COLO829 (cell line): Measurements from ENCODE around the gene RAB40C.
A peak's percentile ranks its signal among the peaks of the same experiment; 100 is the strongest.

Source experiments
- DNase-seq: peaks from one replicate; pipeline ENCODE4 v3.0.0; 2012; ENCODE audit warnings: low spot score

The RAB40C gene

DNA sequence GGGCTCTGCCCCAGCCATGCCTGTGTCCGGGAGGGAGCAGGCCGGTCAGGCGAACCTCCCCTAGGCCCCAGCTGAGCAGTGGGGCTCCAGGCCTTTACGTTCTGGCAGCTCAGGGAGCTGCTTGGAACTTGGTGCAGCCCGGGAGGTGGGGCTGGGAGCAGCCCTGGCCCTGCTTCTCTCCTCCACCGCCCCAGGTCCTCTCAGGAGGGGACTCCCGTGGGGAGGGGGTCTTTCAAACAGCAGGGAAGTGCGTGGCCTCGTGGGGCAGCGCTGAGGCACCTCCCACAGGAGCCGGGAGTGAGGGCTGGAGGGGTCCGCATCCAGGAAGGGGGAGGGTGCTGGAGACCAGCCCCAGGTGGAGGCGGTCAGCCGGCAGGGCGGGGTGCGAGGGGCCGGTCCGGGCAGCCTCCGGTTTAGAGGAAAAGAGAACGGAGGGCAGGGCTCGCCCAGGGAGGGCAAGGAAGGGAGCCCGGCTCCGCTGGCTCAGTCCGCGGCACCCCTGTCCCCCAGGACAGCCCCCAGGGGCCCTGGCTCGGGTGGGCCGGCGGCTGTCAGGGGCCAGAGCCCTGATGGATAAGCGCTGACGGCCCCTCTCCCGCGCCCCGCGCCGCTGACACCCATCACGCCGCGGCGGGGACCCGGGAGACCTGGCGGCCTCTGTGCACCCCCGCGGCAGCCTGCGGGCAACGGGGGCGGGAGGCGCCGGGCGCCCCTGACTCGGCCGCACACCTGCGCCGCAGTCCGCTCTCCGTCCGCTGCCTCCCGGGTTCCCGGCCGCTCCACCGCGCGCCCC is 30.3 kb upstream of the RAB40C start:
- no peak for DNase-seq

DNA sequence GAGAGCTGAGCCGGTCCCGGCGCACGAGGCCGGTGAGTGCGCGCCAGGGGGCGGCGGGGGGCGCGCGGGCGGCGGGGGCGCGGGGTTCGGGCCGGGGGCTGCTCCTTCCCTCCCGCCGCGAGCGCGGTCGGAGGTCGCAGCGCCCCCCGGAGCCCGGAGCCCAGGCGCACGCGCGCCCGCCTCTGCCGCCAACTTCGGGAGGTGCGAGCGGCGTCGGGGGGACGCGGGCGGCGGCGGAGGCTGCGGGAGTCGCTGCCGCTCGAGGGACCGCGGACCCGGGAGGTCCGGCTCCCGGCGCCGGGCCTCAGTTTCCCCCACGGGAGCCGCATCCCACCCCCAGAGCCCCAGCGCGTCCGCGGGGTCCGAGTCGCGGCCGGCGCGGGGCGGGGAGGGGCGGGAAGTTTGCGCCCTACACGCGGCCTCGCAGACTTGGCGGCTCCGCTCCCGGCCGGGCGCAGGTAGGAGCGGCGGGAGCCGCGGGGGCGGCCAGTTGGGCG is 29.6 kb upstream of the RAB40C start, which contains the start of gene PRR35:
Gene PRR35, plus strand, starts transcription at position 191 of the 497 bp plus-strand sequence. CDS start 2,901 bp downstream, outside the sequence.
- DNase-seq = no peak

DNA sequence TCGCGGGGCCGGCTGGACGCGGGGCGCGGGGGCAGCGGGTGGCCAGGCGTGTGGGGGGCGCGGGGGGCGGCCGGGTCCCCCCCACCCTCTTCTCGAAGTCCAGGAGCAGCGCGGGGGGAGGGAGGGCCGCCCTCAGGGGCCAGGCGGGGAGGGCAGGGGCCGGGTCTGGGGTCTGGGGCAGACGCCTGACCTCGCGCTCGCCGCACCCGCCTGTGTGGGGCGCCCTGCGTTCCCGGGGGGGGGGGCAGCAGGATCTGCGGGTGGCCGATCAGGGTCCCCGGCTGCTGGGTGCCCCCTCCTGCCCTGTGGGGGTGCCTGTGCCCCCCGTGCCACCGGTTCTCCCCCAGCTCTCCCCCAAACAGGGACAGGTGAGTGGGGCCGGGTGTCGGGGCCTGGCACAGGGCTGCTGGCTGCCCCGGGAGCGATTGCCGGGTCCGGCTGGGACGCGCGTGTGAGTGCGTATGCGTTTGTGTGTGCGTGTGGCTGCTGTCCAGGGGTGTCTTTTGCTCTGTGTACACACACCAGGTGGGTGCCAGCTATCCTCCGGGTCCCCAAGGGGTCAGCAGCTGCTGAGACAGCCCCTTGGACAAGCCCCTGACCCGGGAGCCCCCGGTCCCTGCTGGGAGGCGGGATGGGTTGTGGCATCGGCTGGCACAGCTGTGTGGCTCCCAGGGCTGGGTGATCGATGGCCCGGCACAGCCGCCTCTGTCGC is 29.0 kb upstream of the RAB40C start:
- DNase-seq = no peak

DNA sequence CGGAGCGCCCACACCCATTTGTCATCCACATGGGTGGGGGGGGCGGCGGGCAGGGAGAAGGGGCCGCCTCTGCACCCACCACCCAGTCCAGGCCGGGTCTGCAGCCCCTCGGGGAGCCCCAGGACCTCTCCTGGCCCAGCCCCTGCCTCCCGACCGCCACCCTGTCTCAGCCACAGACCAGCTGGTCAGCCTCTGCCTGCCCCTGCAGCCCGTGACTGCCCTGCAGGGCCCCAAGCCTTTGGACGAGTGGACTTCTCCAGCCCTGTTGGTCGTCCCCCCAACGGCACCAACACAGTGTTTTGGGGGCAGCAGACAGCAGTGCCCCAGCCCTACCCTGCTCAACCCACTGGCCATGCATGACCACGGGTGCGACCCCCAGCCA is 28.5 kb upstream of the RAB40C start:
- no peak for DNase-seq

DNA sequence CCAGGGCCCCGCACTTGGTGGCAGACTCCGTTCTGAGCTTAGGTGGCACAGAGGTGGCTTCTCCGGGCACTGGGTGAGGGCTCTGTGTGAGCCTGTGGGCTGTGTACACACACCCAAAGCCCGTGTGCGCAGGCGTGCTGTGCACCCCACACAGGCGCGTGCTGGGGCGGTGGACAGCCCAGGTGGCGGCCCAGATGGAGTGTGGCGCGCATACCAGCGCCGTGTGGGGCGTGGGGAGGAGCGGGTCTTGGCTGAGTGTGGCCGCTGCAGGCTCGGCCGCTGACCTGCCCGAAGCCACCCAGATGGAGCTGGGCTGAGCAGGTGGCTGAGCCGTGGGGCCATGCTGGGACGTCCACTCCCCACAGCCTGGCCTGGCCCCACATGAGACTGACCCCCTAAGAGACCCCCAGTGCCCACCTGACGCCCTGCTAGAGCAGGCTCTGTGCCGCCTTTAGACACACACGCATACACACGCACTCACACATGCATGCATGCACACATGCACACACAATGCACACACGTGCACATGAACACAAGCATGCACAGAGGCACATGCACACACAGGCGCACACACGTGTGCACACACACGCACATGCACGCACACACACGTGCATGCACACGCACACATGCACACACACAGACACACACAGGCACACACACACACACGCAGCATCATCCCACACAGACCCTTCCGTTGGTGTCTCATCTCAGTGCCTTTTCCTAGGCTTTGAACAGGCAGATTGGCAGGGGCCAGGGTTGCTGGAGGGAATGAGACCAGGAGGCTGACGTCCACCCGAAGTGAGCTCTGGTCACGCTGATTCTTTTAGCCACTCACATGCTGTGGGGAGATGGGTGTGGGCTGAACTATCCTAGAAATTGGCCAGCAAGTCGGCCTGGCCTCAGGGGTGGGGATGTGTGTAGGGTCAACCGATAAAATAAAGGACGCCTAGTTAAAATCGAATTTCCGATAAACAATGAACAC is 27.6 kb upstream of the RAB40C start:
- DNase-seq = no peak

DNA sequence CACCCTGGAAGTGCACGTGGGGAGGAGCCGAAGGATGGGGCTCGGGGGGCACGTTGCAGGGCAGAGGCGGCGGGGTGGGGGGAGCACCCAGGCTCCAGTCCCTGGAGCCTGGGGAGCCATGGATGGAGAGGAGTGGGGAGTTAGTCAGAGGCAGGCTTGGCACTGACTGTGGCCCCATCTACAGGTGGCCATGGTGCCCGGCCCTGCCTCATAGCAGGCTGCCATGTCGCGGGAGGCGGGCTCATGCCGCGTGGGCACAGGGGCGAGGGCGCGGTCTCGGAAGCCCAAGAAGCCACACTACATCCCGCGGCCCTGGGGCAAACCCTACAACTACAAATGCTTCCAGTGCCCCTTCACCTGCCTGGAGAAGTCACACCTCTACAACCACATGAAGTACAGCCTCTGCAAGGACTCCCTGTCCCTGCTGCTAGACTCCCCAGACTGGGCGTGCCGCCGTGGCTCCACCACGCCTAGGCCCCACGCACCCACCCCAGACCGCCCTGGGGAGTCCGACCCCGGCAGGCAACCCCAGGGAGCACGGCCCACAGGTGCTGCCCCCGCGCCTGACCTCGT is 26.7 kb upstream of the RAB40C start:
- DNase-seq = no peak

DNA sequence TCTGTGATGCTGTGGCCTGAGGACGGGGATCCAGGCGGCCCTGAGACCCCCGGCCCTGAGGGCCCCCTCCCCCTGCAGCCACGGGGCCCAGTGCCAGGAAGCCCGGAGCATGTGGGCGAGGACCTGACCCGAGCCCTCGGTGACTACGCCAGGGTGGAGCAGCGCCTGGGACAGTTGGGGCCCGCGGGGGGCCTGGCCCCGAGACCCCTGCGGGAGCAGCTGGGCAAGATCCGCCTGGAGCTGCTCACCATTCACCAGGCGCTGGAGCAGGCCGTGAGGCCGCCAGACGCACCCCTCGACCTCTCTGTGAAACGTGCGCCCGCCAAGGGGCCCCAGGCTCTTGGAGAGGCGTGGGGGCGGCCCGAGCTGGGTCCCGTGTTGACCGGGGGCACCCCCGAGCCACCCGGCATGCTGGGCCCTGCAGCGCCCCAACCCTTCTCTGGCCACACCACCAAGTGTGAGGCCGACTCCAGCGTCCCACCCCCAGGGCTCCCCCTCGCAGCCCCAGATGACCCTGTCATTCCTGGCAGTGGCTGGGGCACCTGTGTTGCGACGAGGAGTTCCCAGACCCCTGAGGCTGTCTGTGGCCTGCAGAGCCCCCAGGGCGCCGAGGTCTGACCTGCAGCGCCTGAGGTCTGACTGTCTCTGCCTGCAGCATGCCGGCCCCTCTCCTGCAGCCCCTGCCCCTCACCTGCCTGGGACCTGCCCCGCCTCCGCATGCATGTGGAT is 25.0 kb upstream of the RAB40C start:
- DNase-seq = no peak

DNA sequence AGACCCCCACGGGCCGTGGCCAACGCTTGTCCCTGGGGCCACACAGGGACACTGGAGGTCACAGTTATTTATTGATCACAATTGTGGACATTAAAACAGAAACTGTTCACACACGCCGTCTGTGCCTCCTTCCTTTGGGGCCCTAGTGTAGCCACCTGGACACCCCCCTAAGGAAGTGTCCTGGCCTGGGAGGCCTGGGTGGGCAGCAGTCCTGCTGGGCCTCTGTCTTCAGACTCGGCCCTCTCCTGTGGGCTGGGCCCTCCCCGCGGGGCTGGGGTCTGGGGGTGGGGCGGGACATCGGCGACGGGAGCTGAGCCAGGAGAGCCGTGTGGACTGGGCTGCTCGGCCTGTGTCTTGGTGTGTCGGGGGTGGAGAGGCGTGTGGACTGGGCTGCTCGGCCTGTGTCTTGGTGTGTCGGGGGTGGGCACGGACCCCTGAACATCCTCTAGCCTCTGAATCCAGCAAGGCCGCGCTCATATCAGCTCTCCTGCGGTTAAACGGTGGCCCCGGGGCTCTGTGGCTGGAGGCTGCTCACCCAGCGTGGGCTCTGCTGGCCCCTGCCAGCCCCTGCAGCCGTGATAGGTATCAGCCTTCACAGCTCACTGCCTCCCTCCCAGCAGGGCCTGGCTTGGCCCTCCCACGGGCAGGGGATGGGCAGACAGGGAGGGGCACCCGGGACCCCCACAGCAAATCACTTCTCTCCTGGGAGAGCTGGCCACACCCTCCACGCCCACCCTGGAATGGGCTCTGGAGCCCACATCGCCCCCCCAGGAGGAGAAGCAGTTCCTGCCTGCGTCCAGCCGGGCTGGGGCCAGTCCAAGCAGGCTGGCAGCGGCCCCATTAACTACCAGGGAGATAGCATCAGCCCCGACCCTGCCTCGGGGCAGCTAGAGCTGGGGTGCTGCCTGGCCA is 24.2 kb upstream of the RAB40C start:
- no peak for DNase-seq

DNA sequence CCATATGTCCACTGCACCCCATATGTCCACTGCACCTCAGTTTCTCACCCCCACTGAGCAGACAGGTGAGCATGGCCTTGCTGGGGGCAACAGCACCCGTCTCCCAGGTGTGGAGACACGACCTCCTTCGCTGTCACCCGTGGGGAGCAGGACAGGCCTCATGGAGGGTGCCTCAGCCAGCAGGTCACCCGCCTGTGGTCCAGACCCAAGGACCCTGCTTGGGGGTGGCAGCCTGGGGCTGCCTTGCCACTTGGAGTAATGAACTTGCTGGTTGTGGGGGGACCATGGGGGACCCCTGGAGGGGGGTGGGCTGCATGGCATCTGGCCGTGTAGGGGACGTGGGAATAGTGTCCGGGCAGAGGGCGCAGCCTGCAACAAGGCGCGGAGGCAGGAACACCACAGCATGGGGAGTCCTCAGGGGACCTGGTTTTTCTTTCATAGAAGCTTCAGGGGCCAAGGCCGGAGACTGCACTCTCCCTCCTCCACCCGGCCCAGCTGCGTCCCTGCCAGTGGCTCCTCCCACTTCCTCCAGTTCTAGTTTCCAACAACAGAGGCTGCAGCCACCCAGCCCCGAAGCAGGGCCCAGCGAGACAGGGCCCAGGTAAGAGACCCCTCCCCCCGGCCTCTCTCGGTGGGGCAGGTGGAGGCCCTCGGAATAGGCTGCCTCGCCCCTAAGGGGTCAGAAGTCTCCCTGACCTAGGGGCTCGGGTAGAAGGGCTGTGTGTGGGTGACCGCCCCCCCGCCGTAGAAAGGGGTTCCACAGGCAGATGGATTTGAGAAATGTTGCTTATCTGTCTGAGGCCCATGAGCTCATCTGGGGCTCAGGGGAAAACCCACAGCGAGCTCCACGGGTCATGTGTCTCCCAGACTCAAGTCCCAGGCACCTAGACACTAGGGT is 23.1 kb upstream of the RAB40C start, which contains the start of gene NHLRC4:
Gene NHLRC4, plus strand, starts transcription at position 531 of the 898 bp plus-strand sequence. CDS start 1,043 bp downstream, outside the sequence.
- DNase-seq = peak; percentile 74

DNA sequence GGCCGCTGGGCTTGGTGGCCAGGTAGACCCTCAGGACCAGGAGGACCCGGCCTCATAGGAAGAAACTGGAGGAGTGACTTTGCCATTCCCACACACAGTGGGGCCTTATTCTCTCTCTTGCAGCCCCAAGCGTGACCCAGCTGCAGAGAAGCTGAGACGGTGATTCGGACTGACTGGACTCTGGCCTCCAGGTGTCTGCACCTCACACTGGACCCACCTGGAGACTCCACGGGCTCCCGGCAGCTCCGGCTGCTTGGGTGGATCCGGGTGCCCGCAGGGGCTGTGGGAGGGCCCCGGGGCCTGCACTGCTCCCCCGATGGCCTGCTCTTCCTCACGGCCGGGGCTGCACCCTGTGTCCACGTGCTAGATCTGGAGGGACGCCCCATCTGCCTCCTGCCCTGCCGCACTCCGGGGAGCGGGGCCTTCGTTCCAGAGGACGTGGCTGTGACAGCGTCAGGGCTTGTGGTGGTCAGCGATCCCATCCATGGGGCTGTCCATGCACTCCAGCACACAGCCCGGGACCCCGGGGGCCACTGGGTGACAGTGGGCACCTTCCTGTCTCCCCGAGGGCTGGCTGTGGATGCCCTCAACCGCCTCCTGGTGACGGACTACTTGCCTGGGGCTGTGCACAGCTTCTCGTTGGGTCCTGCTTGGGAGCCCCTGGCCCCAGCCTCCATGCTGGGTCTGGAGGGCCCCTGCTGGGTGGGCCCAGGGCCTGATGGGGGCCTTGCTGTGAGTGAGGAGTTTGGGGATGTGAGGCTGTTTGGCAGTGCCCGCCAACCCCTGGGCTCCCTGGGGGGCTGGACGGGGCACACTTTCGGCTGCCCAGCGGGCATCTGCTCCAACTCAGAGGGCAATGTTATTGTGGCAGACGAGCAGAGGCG is 22.3 kb upstream of the RAB40C start:
- DNase-seq = no peak

DNA sequence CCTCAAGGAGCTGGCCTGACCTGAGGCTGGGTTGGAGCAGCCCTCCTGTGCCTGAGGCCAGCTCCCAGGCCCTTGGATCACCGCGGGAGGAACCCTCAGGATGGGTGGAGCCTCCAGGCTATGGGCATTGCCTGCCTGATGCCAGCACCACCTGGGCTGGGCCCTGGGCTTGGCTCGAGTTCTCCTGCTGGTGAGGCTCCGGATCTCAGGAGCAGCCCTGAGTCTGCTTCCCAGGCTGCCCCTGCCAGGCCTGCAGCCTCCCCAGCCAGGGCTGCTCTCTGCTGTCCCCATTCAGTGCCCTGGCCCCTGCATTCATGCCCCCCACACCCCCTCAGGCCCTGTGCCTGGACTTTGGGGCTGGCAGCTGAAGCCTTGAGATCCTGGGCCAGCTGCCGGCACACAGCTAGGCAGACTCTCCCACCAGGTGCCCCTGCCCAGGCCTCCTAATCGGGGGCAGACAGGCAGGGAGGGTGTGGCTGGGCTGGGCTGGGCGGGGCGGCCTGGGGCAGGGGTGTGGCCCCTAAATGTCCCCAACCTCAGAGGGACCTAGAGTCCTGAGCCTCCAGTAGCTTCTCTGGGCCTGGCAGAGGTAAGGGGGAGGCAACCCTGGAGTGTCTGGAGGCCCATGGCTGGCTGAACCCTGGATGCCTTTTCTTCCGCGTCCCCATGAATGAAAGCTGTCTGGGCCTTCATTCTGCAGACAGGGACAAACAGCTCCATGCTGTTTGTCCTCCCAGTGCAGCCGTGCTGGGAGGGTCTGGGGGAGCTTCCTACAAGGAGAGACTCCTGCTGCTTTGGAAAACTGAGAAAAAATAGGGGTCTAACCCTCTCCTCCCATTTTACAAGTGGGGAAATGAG is 21.2 kb upstream of the RAB40C start:
- no peak for DNase-seq

DNA sequence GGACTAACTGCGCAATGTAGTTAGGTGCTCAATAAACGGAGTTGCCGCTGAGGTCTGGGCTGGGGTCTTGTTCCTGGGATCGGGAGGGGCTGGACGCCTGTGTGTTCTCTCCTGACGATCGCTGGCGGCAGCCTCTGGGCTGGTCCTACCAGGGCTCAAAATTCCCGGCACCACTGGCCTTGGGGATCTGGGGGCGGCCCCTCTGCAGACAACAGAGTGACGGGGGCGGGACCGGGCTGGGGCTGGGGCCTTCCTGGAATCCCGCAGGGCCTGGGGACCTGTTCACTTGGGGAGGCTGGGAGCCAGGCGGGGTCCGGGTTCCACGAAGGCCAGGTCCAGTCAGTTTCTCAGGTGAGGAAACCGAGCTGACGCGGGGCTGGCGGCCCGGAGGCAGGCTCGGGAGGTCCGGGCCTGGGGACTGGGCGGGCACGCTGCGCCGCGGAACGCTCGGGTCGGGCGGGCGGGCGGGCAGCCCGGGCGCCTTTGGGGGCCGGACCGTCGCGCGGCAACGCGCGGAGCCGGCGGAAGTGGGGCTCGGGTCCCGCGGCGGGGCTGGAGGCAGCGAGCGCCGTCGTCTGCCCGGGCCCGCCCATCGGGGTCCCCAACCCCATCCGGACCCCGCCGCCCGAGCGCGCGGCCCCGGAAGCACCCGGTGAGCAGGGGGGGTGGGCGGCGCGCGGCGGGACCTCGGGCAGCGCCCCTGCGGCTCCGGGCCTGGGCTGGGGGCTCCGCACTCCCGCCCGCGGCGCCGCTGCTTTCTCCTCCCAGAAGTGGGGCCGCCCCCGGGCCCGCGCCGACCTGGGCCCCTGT is 20.2 kb upstream of the RAB40C start, which contains the start of gene PIGQ:
Gene PIGQ, plus strand, starts transcription at position 524 of the 810 bp plus-strand sequence. CDS start 4,107 bp downstream, outside the sequence.
- DNase-seq = peak; percentile 67

DNA sequence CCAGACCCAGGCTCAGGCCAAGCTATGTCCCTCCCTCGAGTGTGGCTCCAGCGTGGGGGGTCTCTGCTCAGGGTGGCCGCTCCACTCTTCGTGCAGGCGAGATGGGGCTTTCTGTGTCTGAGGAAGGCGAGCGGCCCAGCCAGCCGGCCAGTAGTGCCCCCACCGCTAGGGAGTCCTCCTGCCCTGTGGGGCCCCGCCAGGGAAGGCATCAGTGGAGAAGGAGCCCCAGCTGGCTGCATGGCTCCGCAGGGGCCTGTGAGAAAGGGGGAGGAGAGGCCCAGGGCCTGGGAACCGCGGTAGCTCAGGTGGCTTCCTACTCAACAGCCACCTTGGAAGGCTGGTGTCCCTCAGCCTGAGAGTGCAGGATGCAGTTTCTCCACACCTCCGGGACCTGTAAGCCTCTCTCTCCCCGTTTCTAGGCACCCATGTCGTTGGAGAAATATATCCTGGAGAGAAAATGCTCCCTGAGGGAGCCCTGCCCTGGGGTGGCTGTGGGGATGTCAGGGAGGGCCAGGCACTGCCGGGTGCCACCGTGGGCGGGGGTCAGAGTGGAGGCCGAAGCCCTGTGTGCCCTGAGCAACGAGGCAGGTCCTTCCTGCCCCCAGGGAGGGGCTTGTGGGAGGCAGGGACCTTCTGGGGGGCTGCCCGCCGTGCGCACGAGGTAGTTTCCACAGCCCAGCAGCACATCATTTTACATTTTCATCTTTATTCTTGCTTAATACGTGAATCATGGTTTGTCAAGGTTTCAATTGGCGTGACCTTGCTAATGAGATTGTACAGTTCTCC is 16.8 kb upstream of the RAB40C start:
- no peak for DNase-seq

DNA sequence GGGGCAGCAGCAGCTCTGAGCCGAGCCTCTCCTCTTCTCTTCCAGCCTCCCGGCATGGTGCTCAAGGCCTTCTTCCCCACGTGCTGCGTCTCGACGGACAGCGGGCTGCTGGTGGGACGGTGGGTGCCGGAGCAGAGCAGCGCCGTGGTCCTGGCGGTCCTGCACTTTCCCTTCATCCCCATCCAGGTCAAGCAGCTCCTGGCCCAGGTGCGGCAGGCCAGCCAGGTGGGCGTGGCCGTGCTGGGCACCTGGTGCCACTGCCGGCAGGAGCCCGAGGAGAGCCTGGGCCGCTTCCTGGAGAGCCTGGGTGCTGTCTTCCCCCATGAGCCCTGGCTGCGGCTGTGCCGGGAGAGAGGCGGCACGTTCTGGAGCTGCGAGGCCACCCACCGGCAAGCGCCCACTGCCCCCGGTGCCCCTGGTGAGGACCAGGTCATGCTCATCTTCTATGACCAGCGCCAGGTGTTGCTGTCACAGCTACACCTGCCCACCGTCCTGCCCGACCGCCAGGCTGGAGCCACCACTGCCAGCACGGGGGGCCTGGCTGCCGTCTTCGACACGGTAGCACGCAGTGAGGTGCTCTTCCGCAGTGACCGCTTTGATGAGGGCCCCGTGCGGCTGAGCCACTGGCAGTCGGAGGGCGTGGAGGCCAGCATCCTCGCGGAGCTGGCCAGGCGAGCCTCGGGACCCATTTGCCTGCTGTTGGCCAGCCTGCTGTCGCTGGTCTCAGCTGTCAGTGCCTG is 15.7 kb upstream of the RAB40C start:
- no peak for DNase-seq
